ENCODE measurements around the gene POLR2F.

GRCh38 chr22:38014083-38014482 lies 60.6 kb downstream of the POLR2F start:
- TF ChIP-seq, protein P1, sequence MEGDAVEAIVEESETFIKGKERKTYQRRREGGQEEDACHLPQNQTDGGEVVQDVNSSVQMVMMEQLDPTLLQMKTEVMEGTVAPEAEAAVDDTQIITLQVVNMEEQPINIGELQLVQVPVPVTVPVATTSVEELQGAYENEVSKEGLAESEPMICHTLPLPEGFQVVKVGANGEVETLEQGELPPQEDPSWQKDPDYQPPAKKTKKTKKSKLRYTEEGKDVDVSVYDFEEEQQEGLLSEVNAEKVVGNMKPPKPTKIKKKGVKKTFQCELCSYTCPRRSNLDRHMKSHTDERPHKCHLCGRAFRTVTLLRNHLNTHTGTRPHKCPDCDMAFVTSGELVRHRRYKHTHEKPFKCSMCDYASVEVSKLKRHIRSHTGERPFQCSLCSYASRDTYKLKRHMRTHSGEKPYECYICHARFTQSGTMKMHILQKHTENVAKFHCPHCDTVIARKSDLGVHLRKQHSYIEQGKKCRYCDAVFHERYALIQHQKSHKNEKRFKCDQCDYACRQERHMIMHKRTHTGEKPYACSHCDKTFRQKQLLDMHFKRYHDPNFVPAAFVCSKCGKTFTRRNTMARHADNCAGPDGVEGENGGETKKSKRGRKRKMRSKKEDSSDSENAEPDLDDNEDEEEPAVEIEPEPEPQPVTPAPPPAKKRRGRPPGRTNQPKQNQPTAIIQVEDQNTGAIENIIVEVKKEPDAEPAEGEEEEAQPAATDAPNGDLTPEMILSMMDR (IDR thresholded peaks at IDR 0.05), result no peak
- TF ChIP-seq POLR2A (IDR thresholded peaks at IDR 0.05), result no peak
- no peak for TF ChIP-seq POLR2AphosphoS5 (IDR thresholded peaks at IDR 0.05)
- no peak for TF ChIP-seq EP300 (IDR thresholded peaks at IDR 0.05)
